Right lung (tissue), 5 donors: Measurements from ENCODE around the gene C5orf52. TPM values are rescaled to one million over a fixed set of nuclear protein-coding genes. Genes with fewer than 3 reads are reported as not detected.
"Not testable (repeated sequence)": the region's sequence is repeated elsewhere in the genome, so short reads cannot be mapped to it uniquely, and the experiment has no call there.

Experiments used
- DNase-seq, 2 donors: peaks; one replicate each; pipeline ENCODE4 v3.0.0-alpha.2; 2013
- polyA plus RNA-seq, 5 donors: library from polyadenylated mRNA; unstranded; fragments of 120-200 nt; gene quantifications; one replicate each; pipeline versions ENCODE4 v1.2.1 to v1.2.3, GENCODE V29; 2013; ENCODE audit warnings: inconsistent platforms in 1 of 5, low replicate concordance in 1 of 5; ENCODE audit not compliant: insufficient read length in 5 of 5, insufficient read depth in 1 of 5

C5orf52 gene
- polyA plus RNA-seq, 5 donors, result not detected

- DNase-seq, result peak in 1 of 2 donors; percentile 31
Measured at GRCh38 chr5:157677931-157678330, 6.6 kb downstream of the C5orf52 start.

- DNase-seq, result no peak
Measured at GRCh38 chr5:157679801-157680200, 8.5 kb downstream of the C5orf52 start.

- no peak for DNase-seq
Measured at GRCh38 chr5:157680239-157680638, 8.9 kb downstream of the C5orf52 start.

- no peak for DNase-seq
Measured at GRCh38 chr5:157681048-157681447, 9.7 kb downstream of the C5orf52 start.

GRCh38 chr5:157682257-157682656 is 10.9 kb downstream of the C5orf52 start:
- no peak for DNase-seq

GRCh38 chr5:157686276-157687197 is 15.2 kb downstream of the C5orf52 start:
- DNase-seq, result not testable (repeated sequence)

- no peak for DNase-seq
Measured at GRCh38 chr5:157687198-157687554, 15.8 kb downstream of the C5orf52 start.

- no peak for DNase-seq
Measured at GRCh38 chr5:157689942-157690689, 18.8 kb downstream of the C5orf52 start.

- no peak for DNase-seq
Measured at GRCh38 chr5:157690690-157691433, 19.5 kb downstream of the C5orf52 start.

GRCh38 chr5:157693816-157694215 is 22.5 kb downstream of the C5orf52 start:
- not testable (repeated sequence) for DNase-seq

GRCh38 chr5:157696154-157696553 is 24.8 kb downstream of the C5orf52 start:
- DNase-seq, result not testable (repeated sequence)

- DNase-seq, result not testable (repeated sequence)
Measured at GRCh38 chr5:157698674-157699073, 27.3 kb downstream of the C5orf52 start.

- no peak for DNase-seq
Measured at GRCh38 chr5:157703736-157704135, 32.4 kb downstream of the C5orf52 start.

GRCh38 chr5:157708866-157709265 is 37.5 kb downstream of the C5orf52 start:
- no peak for DNase-seq

GRCh38 chr5:157709346-157709745 is 38.0 kb downstream of the C5orf52 start:
- no peak for DNase-seq

GRCh38 chr5:157710431-157710830 is 39.1 kb downstream of the C5orf52 start:
- DNase-seq, result no peak

GRCh38 chr5:157710882-157711281 is 39.5 kb downstream of the C5orf52 start:
- DNase-seq, result no peak

GRCh38 chr5:157713830-157714595 is 42.7 kb downstream of the C5orf52 start:
- DNase-seq, result no peak

GRCh38 chr5:157714596-157714864 is 43.2 kb downstream of the C5orf52 start:
- DNase-seq, result no peak

- DNase-seq, result peak; percentile 51 to 56
Measured at GRCh38 chr5:157718519-157718918, 47.2 kb downstream of the C5orf52 start.

GRCh38 chr5:157719245-157719644 is 47.9 kb downstream of the C5orf52 start:
- no peak for DNase-seq

- no peak for DNase-seq
Measured at GRCh38 chr5:157721159-157721558, 49.8 kb downstream of the C5orf52 start.
